Activated CD8-positive, alpha-beta T cell treated with anti-CD3 and anti-CD28 coated beads, Interleukin-2, amount 10 ng/mL, durations not matched to agents 7 days and 5 days (primary cell): Measurements from ENCODE around the gene BAK1. TPM values are rescaled to one million over a fixed set of nuclear protein-coding genes. Genes with fewer than 3 reads are reported as not detected.

ENCODE experiments used
- ATAC-seq: fragments of 150-1000 bp; cut with Tn5 transposase; one replicate; pipeline ENCODE4 v1.10.0; 2021; ENCODE audit warnings: moderate library complexity
- CTCF ChIA-PET: fragments of 350-600 bp; sonication (Branson Sonifier 250); formaldehyde crosslinking; loops from one replicate; lab custom pipeline; 2021; ENCODE audit warnings: antibody characterized with exemption; lab: Charles Lee
- POLR2A ChIA-PET: fragments of 350-600 bp; sonication (Branson Sonifier 250); formaldehyde crosslinking; loops from one replicate; lab custom pipeline; 2021; ENCODE audit warnings: antibody characterized with exemption; lab: Charles Lee
- DNase-seq: peaks from one replicate; pipeline ENCODE4 v3.0.0-alpha.2; 2020
- H3K27ac Mint-ChIP-seq: one replicate; pipeline ENCODE4 v1.8.0; 2021; ENCODE audit warnings: mild to moderate bottlenecking, mixed read lengths
- H3K27me3 Mint-ChIP-seq: one replicate; pipeline ENCODE4 v1.8.0; 2021; ENCODE audit warnings: low read depth, mixed read lengths
- H3K36me3 Mint-ChIP-seq: one replicate; pipeline ENCODE4 v1.8.0; 2021; ENCODE audit warnings: low read depth, mixed read lengths
- H3K4me1 Mint-ChIP-seq: one replicate; pipeline ENCODE4 v1.8.0; 2021; ENCODE audit warnings: low read depth, mixed read lengths
- H3K4me3 Mint-ChIP-seq: one replicate; pipeline ENCODE4 v1.8.0; 2021; ENCODE audit warnings: mild to moderate bottlenecking, mixed read lengths
- H3K9me3 Mint-ChIP-seq: one replicate; pipeline ENCODE4 v1.8.0; 2022; ENCODE audit warnings: mixed read lengths; ENCODE audit not compliant: insufficient read depth
- total RNA-seq, 2 experiments: library from RNA; stranded (reverse); gene quantifications; one replicate each; pipeline ENCODE4 v1.2.3, GENCODE V29; 2021

The BAK1 gene
- 10 to 100 TPM; 76.0 to 76.2 TPM for total RNA-seq

GRCh38 chr6:33579828-33580714, at the start of gene BAK1:
TSS of gene BAK1 (minus strand) at chr6:33580276. CDS start at chr6:33577604, 2,672 bp downstream.
- peak within 1 kb of the TSS; percentile 98 for H3K4me3 Mint-ChIP-seq
- no peaks in the 10 kb centered on the region for H3K27me3 Mint-ChIP-seq
- DNase-seq = peak; percentile 93
- H3K9me3 Mint-ChIP-seq = no peaks in the 10 kb centered on the region
- CTCF ChIA-PET = interaction anchor here (0.8 to 2.6 kb wide), 19 partner anchors 10 to 236 kb away, joined by 3 to 22 read pairs (median 4); partner anchors contain the start of gene ITPR3
- peaks cover 32% of the 10 kb centered on the region for H3K36me3 Mint-ChIP-seq
- H3K4me1 Mint-ChIP-seq = peaks cover 44% of the 10 kb centered on the region
- peak within 1 kb of the TSS; percentile 97 for H3K27ac Mint-ChIP-seq
- ATAC-seq = peak; percentile 93
- POLR2A ChIA-PET = interaction anchor here (1.0 to 2.8 kb wide), 12 partner anchors 9 to 208 kb away, joined by 3 to 23 read pairs (median 4); partner anchors contain the start of genes ITPR3, LEMD2, UQCC2 and ZBTB9

- H3K27ac Mint-ChIP-seq = no peak overlapping the region
- H3K4me1 Mint-ChIP-seq = peaks cover 49% of the 10 kb centered on the region
- POLR2A ChIA-PET = interaction anchor here (0.6 kb wide), 1 partner anchor 46 kb away, joined by 3 read pairs; no protein-coding TSS in a partner anchor
- peaks cover 43% of the 10 kb centered on the region for H3K36me3 Mint-ChIP-seq
- H3K27me3 Mint-ChIP-seq = no peaks in the 10 kb centered on the region
- no peak overlapping the region for H3K4me3 Mint-ChIP-seq
- ATAC-seq (no peak), DNase-seq (no peak)
- H3K9me3 Mint-ChIP-seq = no peaks in the 10 kb centered on the region
- CTCF ChIA-PET = no interaction called here
These were observed 48.4 kb upstream of the BAK1 start for GRCh38 chr6:33628401-33628964.

- Mint-ChIP-seq H3K9me3 (no peaks in the 10 kb centered on the region), H3K36me3 (peaks cover 44% of the 10 kb centered on the region), H3K4me1 (peaks cover 50% of the 10 kb centered on the region), H3K27ac (no peak overlapping the region), H3K27me3 (no peaks in the 10 kb centered on the region), H3K4me3 (no peak overlapping the region)
- ATAC-seq = no peak
- CTCF ChIA-PET = interaction anchor here (1.2 kb wide), 1 partner anchor 21 kb away, joined by 3 read pairs; no protein-coding TSS in a partner anchor
- POLR2A ChIA-PET = no interaction called here
- no peak for DNase-seq
These were observed 47.8 kb upstream of the BAK1 start for GRCh38 chr6:33627876-33628275.

GRCh38 chr6:33624856-33625255, 44.8 kb upstream of the BAK1 start:
- H3K4me1 Mint-ChIP-seq = peaks cover 50% of the 10 kb centered on the region
- no peak overlapping the region for H3K27ac Mint-ChIP-seq
- no peaks in the 10 kb centered on the region for H3K9me3 Mint-ChIP-seq
- H3K27me3 Mint-ChIP-seq = no peaks in the 10 kb centered on the region
- H3K36me3 Mint-ChIP-seq = peaks cover 27% of the 10 kb centered on the region
- CTCF ChIA-PET = interaction anchor here (0.7 to 1.1 kb wide), 2 partner anchors 12 to 87 kb away, joined by 3 read pairs; partner anchors contain the start of gene UQCC2
- H3K4me3 Mint-ChIP-seq = no peak overlapping the region
- DNase-seq = no peak
- no peak for ATAC-seq
- POLR2A ChIA-PET = no interaction called here

GRCh38 chr6:33623895-33624381, 43.9 kb upstream of the BAK1 start:
- no peak for ATAC-seq
- DNase-seq = no peak
- H3K27ac Mint-ChIP-seq = peak overlapping the region; percentile 14
- ChIA-PET CTCF (interaction anchor here (0.7 to 1.9 kb wide), 3 partner anchors 9 to 87 kb away, joined by 3 to 6 read pairs (median 4); partner anchors contain the start of gene UQCC2), POLR2A (interaction anchor here (0.6 kb wide), 1 partner anchor 183 kb away, joined by 3 read pairs; no protein-coding TSS in a partner anchor)
- H3K27me3 Mint-ChIP-seq = no peaks in the 10 kb centered on the region
- H3K4me1 Mint-ChIP-seq = peaks cover 59% of the 10 kb centered on the region
- H3K9me3 Mint-ChIP-seq = no peaks in the 10 kb centered on the region
- H3K4me3 Mint-ChIP-seq = peak overlapping the region; percentile 86
- H3K36me3 Mint-ChIP-seq = peaks cover 27% of the 10 kb centered on the region

- CTCF ChIA-PET = interaction anchor here (1.2 to 4.1 kb wide), 5 partner anchors 11 to 89 kb away, joined by 3 to 32 read pairs (median 4); partner anchors contain the start of gene UQCC2
- POLR2A ChIA-PET = interaction anchor here (1.4 to 2.1 kb wide), 4 partner anchors 12 to 78 kb away, joined by 3 to 7 read pairs (median 6); no protein-coding TSS in a partner anchor
- peak overlapping the region; percentile 86 for H3K4me3 Mint-ChIP-seq
- H3K27me3 Mint-ChIP-seq = no peaks in the 10 kb centered on the region
- peak overlapping the region; percentile 75 for H3K27ac Mint-ChIP-seq
- H3K9me3 Mint-ChIP-seq = no peaks in the 10 kb centered on the region
- ATAC-seq = no peak
- H3K36me3 Mint-ChIP-seq = peaks cover 27% of the 10 kb centered on the region
- DNase-seq = no peak
- H3K4me1 Mint-ChIP-seq = peaks cover 57% of the 10 kb centered on the region
These were observed 42.7 kb upstream of the BAK1 start for GRCh38 chr6:33622456-33623431.

GRCh38 chr6:33621711-33622388, 41.8 kb upstream of the BAK1 start:
- peak; percentile 52 for DNase-seq
- Mint-ChIP-seq H3K4me1 (peaks cover 55% of the 10 kb centered on the region), H3K36me3 (peaks cover 24% of the 10 kb centered on the region), H3K27ac (peak overlapping the region; percentile 77), H3K4me3 (peak overlapping the region; percentile 86), H3K27me3 (no peaks in the 10 kb centered on the region), H3K9me3 (no peaks in the 10 kb centered on the region)
- ChIA-PET POLR2A (interaction anchor here (0.6 to 2.1 kb wide), 17 partner anchors 10 to 350 kb away, joined by 3 to 7 read pairs (median 3); partner anchors contain the start of genes BAK1, RPS18 and VPS52), CTCF (interaction anchor here (0.8 to 4.1 kb wide), 9 partner anchors 10 to 197 kb away, joined by 3 to 32 read pairs (median 3); partner anchors contain the start of gene UQCC2)
- peak; percentile 43 for ATAC-seq

GRCh38 chr6:33620856-33621710, 41.0 kb upstream of the BAK1 start, which contains the start of gene ITPR3:
TSS of gene ITPR3 (plus strand) at chr6:33621322. CDS start at chr6:33621603, 281 bp downstream.
- ATAC-seq = peak; percentile 82
- H3K36me3 Mint-ChIP-seq = peaks cover 19% of the 10 kb centered on the region
- ChIA-PET CTCF (interaction anchor here (0.8 to 4.1 kb wide), 12 partner anchors 10 to 196 kb away, joined by 3 to 32 read pairs (median 4); partner anchors contain the start of gene BAK1), POLR2A (interaction anchor here (0.6 to 2.1 kb wide), 21 partner anchors 9 to 1493 kb away, joined by 3 to 7 read pairs (median 3); partner anchors contain the start of genes BAK1, RPS18 and VPS52)
- H3K4me3 Mint-ChIP-seq = peak within 1 kb of the TSS; percentile 96
- peak within 1 kb of the TSS; percentile 95 for H3K27ac Mint-ChIP-seq
- H3K4me1 Mint-ChIP-seq = peaks cover 60% of the 10 kb centered on the region
- H3K27me3 Mint-ChIP-seq = no peaks in the 10 kb centered on the region
- peak; percentile 85 for DNase-seq
- H3K9me3 Mint-ChIP-seq = no peaks in the 10 kb centered on the region

- POLR2A ChIA-PET = interaction anchor here (0.8 to 2.1 kb wide), 8 partner anchors 8 to 77 kb away, joined by 3 to 7 read pairs (median 4); partner anchors contain the start of gene BAK1
- CTCF ChIA-PET = interaction anchor here (1.0 to 4.1 kb wide), 10 partner anchors 13 to 81 kb away, joined by 3 to 32 read pairs (median 8); partner anchors contain the start of gene BAK1
- Mint-ChIP-seq H3K9me3 (no peaks in the 10 kb centered on the region), H3K27ac (peak overlapping the region; percentile 95), H3K4me3 (peak overlapping the region; percentile 96), H3K36me3 (peaks cover 17% of the 10 kb centered on the region), H3K4me1 (peaks cover 60% of the 10 kb centered on the region), H3K27me3 (no peaks in the 10 kb centered on the region)
- peak; percentile 19 for ATAC-seq
- peak; percentile 59 for DNase-seq
These were observed 40.2 kb upstream of the BAK1 start for GRCh38 chr6:33620158-33620855.
